KMS-11 (cell line): ENCODE measurements around the gene PPARA.
"Not testable (repeated sequence)": the region's sequence is repeated elsewhere in the genome, so short reads cannot be mapped to it uniquely, and the experiment has no call there.

ENCODE experiments used
- H2AFZ ChIP-seq: fragments of 200-600 bp; sonication (generic); 2 replicates; pipeline ENCODE4 v1.6.1; 2016; ENCODE audit warnings: antibody characterized with exemption, mixed run types, low read depth
- H3K27ac ChIP-seq: fragments of 200-600 bp; sonication (generic); 2 replicates; pipeline ENCODE4 v1.6.1; 2016; ENCODE audit warnings: mild to moderate bottlenecking, mixed run types
- H3K27me3 ChIP-seq: fragments of 200-600 bp; sonication (generic); 2 replicates; pipeline ENCODE4 v1.6.1; 2017; ENCODE audit warnings: mild to moderate bottlenecking, low read depth, mixed run types, moderate library complexity; ENCODE audit not compliant: insufficient read depth
- H3K36me3 ChIP-seq: fragments of 200-600 bp; sonication (generic); 2 replicates; pipeline ENCODE4 v1.6.1; 2017; ENCODE audit warnings: mild to moderate bottlenecking, mixed run types; ENCODE audit not compliant: insufficient read depth
- H3K4me1 ChIP-seq: fragments of 200-600 bp; sonication (generic); 2 replicates; pipeline ENCODE4 v1.6.1; 2016; ENCODE audit warnings: mild to moderate bottlenecking, low read depth, mixed run types; ENCODE audit not compliant: poor library complexity, severe bottlenecking
- H3K4me2 ChIP-seq: fragments of 200-600 bp; sonication (generic); 2 replicates; pipeline ENCODE4 v1.7.0; 2016; ENCODE audit warnings: mild to moderate bottlenecking, mixed run types
- H3K4me3 ChIP-seq: fragments of 200-600 bp; sonication (generic); IDR thresholded peaks from 2 replicates; pipeline ENCODE4 v1.6.1; 2017; ENCODE audit warnings: low read depth, low read length, mixed read lengths; ENCODE audit not compliant: insufficient read depth
- H3K79me2 ChIP-seq: fragments of 200-600 bp; sonication (generic); 2 replicates; pipeline ENCODE4 v1.6.1; 2016; ENCODE audit warnings: low read depth, mixed run types; ENCODE audit not compliant: insufficient read depth
- H3K9ac ChIP-seq: fragments of 200-600 bp; sonication (generic); 2 replicates; pipeline ENCODE4 v1.6.1; 2016; ENCODE audit warnings: mild to moderate bottlenecking, mixed run types
- H4K20me1 ChIP-seq: fragments of 200-600 bp; sonication (generic); 2 replicates; pipeline ENCODE4 v1.6.1; 2016; ENCODE audit warnings: mild to moderate bottlenecking, mixed run types; ENCODE audit not compliant: insufficient read depth
- CTCF ChIP-seq: fragments of 200-600 bp; sonication (generic); conservative IDR thresholded peaks from 2 replicates; pipeline ENCODE4 v1.6.1; 2017; ENCODE audit warnings: low read depth, mild to moderate bottlenecking, antibody characterized with exemption, low read length, moderate library complexity, mixed read lengths

PPARA gene

GRCh38 chr22:46193898-46194310 is 43.6 kb downstream of the PPARA start:
- no peaks in the 10 kb centered on the region for H4K20me1 ChIP-seq
- no peak overlapping the region for H3K9ac ChIP-seq
- no peaks in the 10 kb centered on the region for H3K79me2 ChIP-seq
- H3K27me3 ChIP-seq = no peaks in the 10 kb centered on the region
- no peak overlapping the region for H3K4me2 ChIP-seq
- no peak overlapping the region for H3K27ac ChIP-seq
- TF ChIP-seq CTCF = no peak
- no peaks in the 10 kb centered on the region for H3K36me3 ChIP-seq
- no peak overlapping the region for H2AFZ ChIP-seq
- no peak overlapping the region for H3K4me3 ChIP-seq
- no peaks in the 10 kb centered on the region for H3K4me1 ChIP-seq

GRCh38 chr22:46195487-46196165 is 45.3 kb downstream of the PPARA start:
- H3K4me1 ChIP-seq = no peaks in the 10 kb centered on the region
- H2AFZ ChIP-seq = no peak overlapping the region
- no peak overlapping the region for H3K4me2 ChIP-seq
- no peaks in the 10 kb centered on the region for H4K20me1 ChIP-seq
- H3K27me3 ChIP-seq = no peaks in the 10 kb centered on the region
- no peak overlapping the region for H3K9ac ChIP-seq
- no peak overlapping the region for H3K27ac ChIP-seq
- H3K36me3 ChIP-seq = no peaks in the 10 kb centered on the region
- no peaks in the 10 kb centered on the region for H3K79me2 ChIP-seq
- no peak for TF ChIP-seq CTCF
- no peak overlapping the region for H3K4me3 ChIP-seq

GRCh38 chr22:46196278-46196677 is 46.0 kb downstream of the PPARA start:
- Histone ChIP-seq H3K9ac (no peak overlapping the region), H3K4me2 (no peak overlapping the region)

GRCh38 chr22:46198274-46198673 is 47.9 kb downstream of the PPARA start:
- Histone ChIP-seq H3K36me3 (no peaks in the 10 kb centered on the region), H3K27ac (no peak overlapping the region), H2AFZ (no peak overlapping the region), H3K79me2 (no peaks in the 10 kb centered on the region), H3K4me2 (no peak overlapping the region), H3K27me3 (no peaks in the 10 kb centered on the region), H3K4me1 (no peaks in the 10 kb centered on the region), H3K4me3 (no peak overlapping the region), H4K20me1 (no peaks in the 10 kb centered on the region), H3K9ac (no peak overlapping the region)
- no peak for TF ChIP-seq CTCF

More at GRCh38 chr22:46196278-46196677, 46.0 kb downstream of the PPARA start:
- Histone ChIP-seq H3K79me2 (no peaks in the 10 kb centered on the region), H3K36me3 (no peaks in the 10 kb centered on the region), H4K20me1 (no peaks in the 10 kb centered on the region), H2AFZ (no peak overlapping the region), H3K27ac (no peak overlapping the region), H3K27me3 (no peaks in the 10 kb centered on the region), H3K4me1 (no peaks in the 10 kb centered on the region), H3K4me3 (no peak overlapping the region)
- no peak for TF ChIP-seq CTCF

- H3K4me1 ChIP-seq, H3K79me2 ChIP-seq, H2AFZ ChIP-seq, H3K4me3 ChIP-seq, H3K36me3 ChIP-seq, H3K27me3 ChIP-seq, H3K9ac ChIP-seq, H3K27ac ChIP-seq, H3K4me2 ChIP-seq, H4K20me1 ChIP-seq: not testable (repeated sequence)
Measured at GRCh38 chr22:46198806-46199205, 48.5 kb downstream of the PPARA start.
